NCI-H187 treated with DMSO at 0.1 percent for 48 hours (cell line): ENCODE measurements around the gene CEP85L.

Experiments
- DNase-seq: peaks from one replicate; lab custom pipeline; 2025; lab: John Stamatoyannopoulos, UW

Gene CEP85L

DNA sequence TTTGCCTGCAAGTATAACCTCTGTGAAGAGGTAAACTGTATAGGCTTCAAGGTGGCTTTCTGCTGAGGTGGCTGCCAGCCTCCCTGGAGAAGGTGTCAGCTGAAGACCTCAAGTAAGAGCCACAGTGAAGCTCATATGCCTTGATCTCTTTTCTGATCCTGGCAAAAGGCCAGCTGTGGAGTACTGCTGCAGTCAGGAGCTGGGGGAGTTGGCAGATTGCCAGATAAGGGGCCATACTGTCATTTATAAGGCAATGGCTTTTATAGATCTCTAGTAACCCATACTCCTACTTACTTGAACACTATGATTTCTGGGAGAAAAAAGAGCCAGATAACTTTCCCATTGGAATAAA, 8.8 kb upstream of the CEP85L start:
- peak; percentile 83 for DNase-seq

DNA sequence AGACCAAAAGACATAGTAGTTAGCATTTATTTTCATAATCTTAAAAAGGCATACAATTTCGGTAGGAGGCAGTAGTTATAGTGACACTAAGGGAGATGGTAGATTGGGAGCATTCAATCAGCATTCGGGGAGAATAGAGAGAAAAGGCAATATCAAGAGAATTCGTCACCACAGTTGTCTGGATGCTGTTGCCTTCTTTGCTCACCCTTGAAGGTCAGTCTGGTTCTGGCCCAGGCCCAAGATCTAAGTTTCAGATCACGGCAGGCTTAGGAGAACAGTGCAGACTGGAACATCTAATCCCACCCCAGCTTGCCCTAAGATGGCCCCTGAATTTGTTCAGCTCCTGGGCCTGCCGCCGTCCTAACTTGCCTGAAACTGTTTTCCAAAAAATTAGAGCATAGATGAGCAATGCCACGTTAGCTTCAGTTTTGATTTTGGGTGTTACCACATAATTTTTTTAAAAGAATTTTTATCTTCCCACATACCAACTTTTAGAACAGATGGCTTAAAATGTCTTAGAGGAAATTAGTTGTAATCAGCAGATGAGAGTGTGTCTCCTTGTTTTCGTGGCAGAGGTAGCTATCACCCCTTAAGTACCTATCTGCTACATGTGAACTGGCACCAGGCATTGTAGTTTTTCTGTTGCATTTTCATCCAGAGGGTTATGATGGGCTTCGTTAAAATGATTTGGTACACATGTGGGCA, 8.3 kb upstream of the CEP85L start:
- no peak for DNase-seq

DNA sequence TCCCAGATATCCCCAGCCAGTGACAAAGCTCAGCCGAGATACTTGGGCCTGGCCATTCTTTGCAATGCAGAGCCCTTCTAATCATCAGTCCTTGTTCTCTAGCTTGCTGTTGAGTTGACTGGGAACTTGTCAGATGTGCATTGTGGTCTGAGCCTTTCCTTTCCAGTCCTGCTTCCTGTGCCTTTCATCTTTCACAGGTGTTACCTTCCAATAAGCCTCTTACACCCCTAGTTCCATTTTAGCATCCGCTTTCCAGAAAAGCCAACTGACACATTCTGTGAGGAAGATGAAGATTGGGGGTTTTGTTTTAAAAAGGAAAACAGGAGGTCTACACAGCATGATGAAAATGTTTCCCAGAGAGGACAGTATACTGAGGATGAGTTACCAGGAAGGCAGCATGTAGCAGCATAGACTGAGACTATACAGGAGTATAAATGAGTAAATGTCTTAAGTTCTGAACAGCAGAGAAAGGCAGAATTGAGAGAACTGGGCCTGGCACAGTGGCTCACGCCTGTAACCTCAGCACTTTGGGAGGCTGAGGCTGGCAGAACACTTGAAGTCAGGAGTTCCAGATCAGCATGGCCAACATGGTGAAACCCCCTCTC, 5.6 kb upstream of the CEP85L start:
- DNase-seq, result no peak

DNA sequence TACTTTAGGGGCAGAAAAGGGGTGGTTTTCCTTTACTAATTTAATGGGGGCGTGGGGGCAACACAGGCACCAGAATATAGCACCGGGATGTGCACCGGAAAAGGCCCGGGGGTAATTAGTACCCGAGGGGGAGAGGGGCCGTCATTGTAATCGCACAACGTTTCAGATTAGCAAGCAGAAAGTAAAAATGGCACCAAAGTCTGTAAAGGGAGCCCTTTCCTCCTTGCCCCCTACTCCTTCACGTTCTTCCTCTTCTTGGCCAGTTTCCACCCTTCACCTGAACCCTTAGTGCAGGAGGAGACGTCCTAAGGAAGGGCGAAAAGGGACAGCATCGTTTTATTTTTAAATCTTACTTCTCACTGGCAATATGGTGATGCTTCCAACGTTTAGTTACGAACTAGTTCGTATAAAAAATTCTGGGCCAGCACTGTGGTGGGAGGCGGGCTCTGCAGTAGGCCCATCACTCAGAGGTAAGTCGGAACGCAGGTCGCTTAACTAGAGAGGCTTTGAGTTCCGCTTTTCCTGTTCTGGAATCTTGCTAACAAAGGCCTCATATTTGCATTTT, 742 bp upstream of the CEP85L start:
- DNase-seq, result no peak

DNA sequence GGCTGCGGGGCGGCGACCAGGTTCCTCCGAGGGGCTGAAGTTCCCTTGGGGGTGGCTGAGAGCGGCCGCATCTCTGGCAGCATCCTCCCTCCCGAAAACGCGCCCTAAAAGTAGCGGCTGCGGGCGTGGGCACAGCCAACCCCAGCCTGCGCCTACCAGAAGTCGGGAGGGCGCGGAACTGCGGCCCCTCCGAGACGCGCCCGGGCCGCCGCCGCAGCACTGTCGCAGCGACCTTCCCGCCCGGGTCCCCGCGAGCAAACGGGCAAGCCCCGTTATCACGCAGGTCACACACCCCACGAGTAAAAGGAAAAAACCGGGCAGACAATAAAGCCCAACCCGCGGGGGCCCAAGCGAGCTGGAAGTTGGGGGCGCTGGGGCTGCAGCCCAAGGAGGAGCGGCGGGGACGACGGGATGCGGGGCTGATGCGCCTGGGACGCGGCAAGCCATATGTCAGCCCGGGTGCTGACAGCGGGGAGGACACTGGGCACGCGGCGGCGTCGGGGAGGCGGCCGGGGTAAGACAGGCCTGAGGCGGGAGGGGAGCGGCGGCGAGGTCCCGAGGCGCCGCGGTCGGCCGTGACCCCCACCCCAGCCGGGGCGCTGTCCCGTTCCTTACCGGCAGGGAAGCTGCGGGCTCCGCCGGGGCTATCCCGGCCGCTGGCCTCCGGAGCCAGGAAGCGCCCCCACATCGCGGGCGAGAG, 659 bp downstream of the CEP85L start:
- no peak for DNase-seq

DNA sequence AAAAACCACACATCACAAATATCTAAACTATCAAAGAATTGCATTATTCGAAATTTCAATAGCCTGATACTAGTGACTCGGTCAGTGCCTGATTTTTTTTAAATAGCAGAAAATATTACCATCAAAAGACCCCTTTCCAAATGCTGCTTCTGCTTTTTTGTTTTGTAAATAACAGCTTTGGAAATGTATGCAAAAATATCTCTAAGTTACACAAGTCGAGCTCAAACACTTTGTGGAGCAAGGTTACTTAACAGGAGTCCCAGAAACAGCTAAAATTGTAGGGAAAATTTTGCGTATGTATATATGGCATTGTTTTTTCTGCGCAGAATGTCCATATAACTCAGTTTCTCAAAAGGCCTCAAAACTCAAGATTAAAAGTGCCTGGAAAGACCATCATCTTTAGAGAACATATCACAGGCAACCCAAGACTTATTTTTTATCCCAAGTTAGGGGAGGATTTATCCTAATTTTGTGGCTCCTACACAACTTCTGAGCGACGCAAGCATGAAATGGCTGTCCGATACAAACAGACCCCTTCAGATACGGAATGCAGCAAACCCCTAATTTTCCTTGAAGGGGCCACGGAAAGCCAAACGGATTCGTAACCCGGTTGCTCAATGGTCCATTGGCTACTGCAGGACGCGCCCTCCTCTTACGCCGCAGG, 1.3 kb downstream of the CEP85L start:
- no peak for DNase-seq

DNA sequence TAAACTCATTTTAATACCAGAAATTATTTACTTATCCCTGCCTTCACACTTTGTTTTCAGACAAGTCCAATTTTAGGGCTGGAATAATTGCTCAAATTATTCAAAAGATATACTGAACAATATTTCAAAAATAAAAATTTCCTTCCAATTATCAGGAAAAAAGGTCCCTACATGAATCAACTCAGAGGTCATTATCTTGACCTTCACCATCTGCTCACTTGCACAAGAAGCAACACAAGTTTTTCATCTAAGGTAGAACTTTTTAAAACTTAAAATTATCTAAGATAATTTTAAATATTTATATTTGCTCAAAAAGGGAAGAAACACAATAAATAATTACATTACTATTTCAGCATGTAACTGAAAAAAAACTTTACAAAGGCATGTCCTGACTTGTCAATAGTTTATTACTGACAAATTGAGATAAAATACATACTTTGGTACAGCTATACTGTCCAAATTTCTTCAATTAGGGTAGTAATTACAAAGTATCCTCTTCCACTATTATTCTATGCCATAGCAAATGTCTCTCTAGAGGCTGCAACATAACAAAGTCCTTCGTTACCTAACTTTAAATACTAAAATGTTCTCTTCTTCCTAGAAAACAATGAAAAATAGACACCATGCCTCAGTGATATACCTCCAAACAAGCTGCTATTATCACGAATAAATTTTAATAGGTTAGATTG, 2.4 kb downstream of the CEP85L start:
- DNase-seq, result no peak

DNA sequence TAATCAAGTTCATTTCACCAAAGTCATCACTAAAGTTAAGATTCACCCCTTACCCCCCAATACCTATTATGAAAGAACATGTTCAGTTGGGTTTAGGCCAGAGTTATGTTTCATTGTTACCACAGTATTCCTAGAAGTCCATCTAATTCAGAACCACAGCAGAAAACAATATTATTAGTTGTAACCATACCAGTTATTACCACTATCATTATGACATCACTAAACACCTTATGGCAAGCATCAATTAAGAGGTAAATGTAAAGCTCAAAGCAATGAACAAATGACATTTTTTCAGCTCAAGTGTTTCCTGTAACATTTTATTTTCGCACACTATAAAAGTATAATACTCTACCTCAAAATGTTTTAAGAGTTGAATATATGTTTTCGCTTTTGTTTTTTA, 4.4 kb downstream of the CEP85L start:
- DNase-seq, result no peak

DNA sequence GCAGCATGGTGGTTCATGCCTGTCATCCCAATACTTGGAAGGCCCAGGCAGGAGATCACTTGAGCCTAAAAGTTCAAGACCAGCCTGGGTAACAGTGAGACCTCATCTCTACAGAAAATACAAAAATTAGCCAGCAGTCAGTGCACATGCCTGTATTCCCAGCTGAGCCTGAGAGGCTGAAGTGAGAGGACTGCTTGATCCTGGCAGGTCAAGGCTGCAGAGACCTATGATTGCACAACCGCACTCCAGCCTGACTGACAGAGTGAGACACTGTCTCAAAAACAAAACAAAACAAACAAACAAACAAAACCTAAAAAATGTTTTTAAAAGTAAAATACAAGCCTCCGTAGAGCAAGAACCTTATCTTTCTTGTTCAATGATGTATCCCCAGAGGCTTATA, 6.0 kb downstream of the CEP85L start:
- DNase-seq, result no peak

DNA sequence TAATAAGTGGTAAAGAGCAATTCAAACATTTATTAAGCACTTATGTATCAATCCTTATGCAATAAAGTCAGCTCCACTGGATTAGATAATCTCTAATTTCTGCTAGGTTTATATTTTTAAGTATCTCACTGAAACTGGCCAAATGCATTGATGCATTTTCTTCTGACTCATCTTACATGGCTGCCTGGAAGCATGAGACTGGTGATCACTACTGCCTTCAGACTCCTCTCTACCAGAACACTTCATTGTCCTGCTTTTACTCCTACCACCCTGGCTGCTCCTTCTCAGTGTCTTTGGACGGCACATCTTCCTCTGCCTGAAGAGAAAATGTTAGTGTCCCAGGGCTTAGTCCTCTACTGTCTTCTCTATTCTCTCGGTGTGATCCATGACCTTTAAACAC, 7.4 kb downstream of the CEP85L start:
- DNase-seq, result no peak

DNA sequence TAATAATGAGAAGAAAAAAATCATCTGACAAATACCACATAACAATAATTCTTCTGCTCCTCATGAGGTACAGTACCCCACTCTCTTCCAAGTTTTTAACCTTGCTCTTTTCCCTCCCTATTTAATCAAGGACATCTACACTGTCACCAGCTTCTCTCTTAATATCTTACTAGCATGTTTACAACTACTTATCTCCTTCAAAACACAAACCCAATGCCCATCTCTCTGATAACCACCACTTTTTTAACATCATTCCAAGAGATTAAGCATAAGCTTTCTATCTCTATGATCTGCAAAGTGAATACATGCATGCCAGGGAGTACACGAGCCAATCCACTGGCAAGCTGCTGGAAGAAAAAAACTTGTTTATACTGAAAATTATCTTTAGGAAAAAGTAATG, 10.3 kb downstream of the CEP85L start:
- no peak for DNase-seq

DNA sequence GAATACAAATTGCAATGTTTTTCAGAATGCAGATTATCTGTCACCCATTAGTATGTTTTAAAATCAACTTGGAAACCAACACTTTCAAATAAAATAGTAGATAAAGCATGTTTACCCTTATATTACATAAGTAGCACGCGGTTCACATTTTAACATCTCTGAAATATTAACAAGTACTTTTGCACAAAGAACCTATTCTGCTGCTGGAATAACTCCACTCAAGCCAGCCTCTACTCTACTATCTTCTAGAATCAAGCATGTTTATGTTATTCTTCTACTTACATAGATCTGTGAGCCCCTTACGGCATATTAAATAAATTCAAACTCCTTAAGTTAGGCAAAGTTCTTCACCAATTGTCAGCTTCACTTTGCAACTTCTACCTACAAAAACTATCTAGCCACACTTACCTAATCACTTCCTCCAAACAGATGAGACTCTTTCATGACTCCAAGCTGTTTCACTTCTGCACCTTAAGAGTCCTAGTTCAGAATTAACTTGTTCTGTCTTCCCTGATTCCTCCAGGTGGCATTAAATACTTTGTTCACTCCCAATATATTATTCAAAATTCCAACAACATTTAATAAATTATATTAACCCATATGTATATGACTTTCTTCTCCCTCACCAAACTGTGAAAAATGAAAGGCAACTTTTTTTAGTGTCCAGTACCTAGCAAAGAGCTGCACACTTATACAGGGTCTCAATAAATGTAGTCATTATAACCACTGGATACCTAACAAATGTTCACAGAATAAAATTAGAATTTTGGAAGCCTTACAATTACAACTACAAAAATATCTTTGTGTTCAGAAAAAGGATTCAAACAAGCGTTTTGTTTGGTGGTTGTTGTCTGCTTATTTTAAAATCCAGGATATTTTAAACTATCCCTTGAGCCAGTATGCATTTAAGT, 12.1 kb downstream of the CEP85L start:
- no peak for DNase-seq

DNA sequence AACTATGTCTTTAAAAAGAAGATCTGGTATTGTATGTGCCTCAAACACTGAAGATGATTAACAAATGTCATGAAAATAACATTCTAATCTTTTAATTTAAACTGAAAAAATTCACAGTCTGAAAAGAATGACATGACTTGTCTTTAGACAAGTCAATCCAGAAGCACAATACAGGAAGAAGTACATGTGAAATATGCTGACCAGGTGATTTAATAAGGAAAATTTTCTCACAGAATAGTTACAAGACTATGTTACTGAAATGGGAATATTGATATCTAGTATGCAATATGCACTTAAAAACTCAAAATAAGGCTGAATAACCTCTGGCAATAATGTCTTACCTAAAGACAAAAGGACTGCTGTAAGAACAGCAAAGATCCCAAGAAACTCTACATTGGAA, 13.1 kb downstream of the CEP85L start:
- no peak for DNase-seq

DNA sequence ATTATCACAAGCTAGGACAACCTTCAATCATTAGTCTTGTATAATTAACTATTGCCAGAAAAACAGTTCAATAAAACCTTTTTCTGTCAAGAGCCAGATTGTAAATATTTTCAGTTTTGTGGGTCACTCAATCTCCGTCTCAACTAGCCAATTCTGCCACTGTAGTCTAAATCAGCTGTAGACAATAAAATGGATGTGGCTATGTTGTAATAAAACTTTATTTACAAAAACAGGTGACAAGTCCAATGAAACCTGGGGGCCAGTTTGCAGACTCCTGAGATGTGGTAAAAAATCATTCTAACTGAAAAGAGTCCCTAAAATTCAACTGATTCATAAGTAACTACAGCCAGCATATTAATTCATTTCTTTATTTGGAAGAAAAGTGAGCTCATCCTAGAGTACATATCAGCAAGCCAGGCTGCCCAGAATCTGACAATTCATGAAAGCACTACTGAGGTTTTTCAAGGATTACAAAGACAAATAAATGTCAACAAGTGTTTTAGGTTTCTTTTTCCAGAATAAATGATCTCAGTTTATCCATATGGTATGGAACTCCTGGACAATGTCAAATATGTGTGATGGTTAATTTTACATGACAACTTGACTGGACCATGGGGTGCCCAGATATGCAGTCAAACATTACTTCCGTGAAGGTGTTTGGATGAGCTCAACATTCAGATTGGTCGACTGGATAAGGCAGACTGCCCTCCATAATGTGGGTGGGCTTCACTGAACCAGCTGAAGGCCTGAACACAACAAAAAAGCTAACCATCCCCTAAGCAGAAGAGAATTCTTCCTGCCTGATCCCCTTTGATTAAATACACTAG, 15.3 kb downstream of the CEP85L start:
- DNase-seq, result no peak

DNA sequence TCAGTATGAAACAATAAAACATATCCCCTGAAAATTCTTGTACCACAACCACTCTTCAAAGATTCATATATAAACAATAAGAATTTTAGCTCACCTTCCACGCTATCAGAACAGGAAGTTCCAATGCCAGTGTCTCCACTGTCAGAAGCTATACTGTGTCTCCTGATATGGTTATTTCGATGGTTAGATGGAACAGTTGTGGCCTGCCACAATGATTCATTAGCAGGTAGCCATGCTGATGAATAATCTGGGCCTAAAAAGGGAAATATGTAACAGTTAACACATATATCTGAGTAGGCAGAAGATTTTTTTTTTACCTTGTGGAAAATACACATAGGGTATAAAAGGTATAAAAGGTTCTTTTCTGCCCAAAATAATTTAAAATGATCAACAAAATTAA, 19.0 kb downstream of the CEP85L start:
- no peak for DNase-seq

DNA sequence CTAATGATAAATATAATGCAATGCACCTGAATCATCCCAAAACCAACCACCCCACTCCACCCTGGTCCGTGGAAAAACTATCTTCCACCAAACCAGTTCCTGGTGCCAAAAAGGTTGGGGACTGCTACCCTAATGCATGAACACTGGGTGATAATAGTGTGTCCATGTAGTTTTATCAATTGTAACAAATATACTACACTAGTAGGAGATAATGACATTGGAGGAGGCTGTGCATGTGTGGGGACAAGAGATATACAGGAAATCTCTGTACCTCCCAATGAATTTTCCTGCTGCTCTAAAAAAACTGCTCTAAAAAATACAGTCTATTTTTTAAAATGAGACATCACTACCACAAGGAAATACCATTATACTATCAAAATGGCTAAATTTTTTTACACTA, 20.5 kb downstream of the CEP85L start:
- DNase-seq, result no peak

DNA sequence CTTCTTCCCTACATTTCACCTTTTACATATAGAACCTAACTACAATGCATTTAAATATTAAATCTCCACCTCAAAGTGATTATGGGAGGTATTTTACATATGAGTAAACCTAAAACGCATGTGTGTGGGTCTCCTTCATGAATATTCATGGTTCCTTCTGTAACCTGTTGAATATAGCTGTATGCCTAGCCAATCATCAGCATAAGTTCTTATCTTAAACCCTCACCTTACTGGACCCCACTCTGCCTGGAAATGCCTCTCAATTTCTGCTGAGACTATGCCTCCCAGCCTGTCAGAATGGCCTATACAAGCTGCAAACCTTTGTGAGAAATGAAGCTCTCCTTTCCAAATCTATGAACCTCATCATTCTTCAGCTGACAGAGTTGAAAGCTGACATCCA, 21.3 kb downstream of the CEP85L start:
- no peak for DNase-seq

DNA sequence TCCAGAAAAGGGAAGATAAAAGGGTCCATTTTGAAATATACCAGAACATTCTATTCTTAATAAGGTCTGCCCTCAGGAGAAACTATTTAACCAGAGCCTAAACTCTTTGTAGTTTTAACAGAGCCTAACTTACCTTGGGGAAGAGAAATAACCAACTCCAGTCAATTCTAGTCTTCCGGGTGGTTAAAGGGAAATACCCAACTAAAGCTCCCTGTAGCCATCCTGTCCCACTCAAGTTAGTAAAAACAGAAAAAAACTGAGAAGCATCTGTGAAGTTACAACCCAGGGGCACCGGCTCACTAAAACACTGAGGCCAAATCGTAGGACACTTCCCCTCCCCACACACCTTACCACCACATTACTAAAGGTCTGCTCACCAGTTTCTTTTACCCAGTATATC, 23.7 kb downstream of the CEP85L start:
- DNase-seq, result no peak

DNA sequence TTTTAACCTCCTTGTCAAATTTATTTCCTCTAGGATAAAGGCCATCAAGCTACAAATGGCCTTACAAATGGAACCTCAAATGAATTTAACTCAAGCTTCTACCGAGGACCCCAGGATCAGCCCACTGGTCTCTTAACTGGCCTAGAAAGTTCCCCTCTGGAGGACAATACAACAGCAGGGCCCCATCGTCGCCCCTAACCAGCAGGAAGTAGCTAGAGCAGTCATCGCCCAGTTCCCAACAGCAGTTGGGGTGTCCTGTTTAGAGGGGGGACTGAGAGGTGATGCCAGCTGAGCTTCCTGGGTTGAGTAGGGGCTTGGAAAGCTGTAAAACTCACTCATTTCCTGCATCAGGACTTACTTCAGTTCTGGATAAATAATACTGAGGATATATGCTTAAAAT, 25.6 kb downstream of the CEP85L start:
- no peak for DNase-seq

DNA sequence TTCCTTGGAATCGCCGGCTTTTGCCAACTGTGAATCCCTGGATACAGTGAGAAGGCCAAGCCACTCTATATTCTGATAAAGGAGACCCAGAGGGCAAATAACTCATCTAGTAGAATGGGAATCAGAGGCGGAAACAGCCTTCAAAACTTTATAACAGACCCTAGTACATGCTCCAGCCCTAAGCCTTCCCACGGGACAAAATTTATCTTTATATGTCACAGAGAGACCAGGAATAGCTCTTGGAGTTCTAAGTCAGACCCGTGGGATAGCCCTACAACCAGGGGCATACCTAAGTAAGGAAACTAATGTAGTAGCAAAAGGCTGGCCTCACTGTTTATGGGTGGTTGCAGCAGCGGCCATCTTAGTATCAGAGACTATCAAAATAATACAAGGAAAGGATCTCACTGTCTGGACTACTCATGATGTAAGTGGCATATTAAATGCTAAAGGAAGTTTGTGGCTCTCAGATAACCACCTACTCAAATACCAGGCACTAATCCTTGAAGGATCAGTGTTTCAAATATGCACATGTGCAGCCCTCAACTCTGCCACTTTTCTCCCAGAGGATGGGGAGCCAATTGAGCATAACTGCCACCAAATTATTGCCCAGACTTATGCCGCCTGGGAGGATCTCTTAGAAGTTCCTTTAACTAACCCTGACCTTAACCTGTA, 29.5 kb downstream of the CEP85L start:
- DNase-seq, result no peak
